Mesenteric fat pad (tissue), 1 donor: Measurements from ENCODE around the gene TMEM59L. TPM values are rescaled to one million over a fixed set of nuclear protein-coding genes. Genes with fewer than 3 reads are reported as not detected.

ENCODE experiments used
- DNase-seq: peaks from one replicate; pipeline ENCODE4 v3.0.0-alpha.2; 2020; ENCODE audit warnings: low spot score
- total RNA-seq: library from RNA; stranded (reverse); fragmentation: NEBNext Ultra II Directional; extraction: Animal tissue kit (Norgen Biotek cat#: 25700); gene quantifications from one replicate; pipeline ENCODE4 v1.2.1, GENCODE V29; 2021
- donor health status: DM: yes; HTN: yes; CAD: no.

Gene TMEM59L
- total RNA-seq, 1 donor from 2014 or later, result 2.0 TPM

GRCh38 chr19:18636183-18636968, 23.7 kb downstream of the TMEM59L start:
- DNase-seq, result peak; percentile 99

GRCh38 chr19:18636969-18637629, 24.4 kb downstream of the TMEM59L start, which contains the start of gene KLHL26:
Gene KLHL26, plus strand, starts transcription at chr19:18637028. Its CDS starts 27 bp downstream, at chr19:18637055.
- DNase-seq, result no peak

GRCh38 chr19:18637673-18638630, 25.3 kb downstream of the TMEM59L start:
- no peak for DNase-seq

GRCh38 chr19:18639706-18640243, 27.1 kb downstream of the TMEM59L start:
- no peak for DNase-seq

- no peak for DNase-seq
These were observed 31.7 kb downstream of the TMEM59L start for GRCh38 chr19:18644196-18645034.

GRCh38 chr19:18645035-18645511, 32.4 kb downstream of the TMEM59L start:
- no peak for DNase-seq

- no peak for DNase-seq
These were observed 34.1 kb downstream of the TMEM59L start for GRCh38 chr19:18646535-18647370.

- no peak for DNase-seq
These were observed 34.7 kb downstream of the TMEM59L start for GRCh38 chr19:18647371-18647767.

- no peak for DNase-seq
These were observed 35.1 kb downstream of the TMEM59L start for GRCh38 chr19:18647807-18648206.

- no peak for DNase-seq
These were observed 36.3 kb downstream of the TMEM59L start for GRCh38 chr19:18648973-18649315.

- no peak for DNase-seq
These were observed 36.8 kb downstream of the TMEM59L start for GRCh38 chr19:18649371-18650020.

- DNase-seq, result no peak
These were observed 37.3 kb downstream of the TMEM59L start for GRCh38 chr19:18650021-18650390.

- no peak for DNase-seq
These were observed 37.9 kb downstream of the TMEM59L start for GRCh38 chr19:18650468-18651041.

- DNase-seq, result no peak
These were observed 38.6 kb downstream of the TMEM59L start for GRCh38 chr19:18651300-18651699.

- DNase-seq, result no peak
These were observed 39.1 kb downstream of the TMEM59L start for GRCh38 chr19:18651733-18652132.

- DNase-seq, result no peak
These were observed 41.2 kb downstream of the TMEM59L start for GRCh38 chr19:18653853-18654252.

GRCh38 chr19:18654469-18654868, 41.8 kb downstream of the TMEM59L start:
- DNase-seq, result no peak

- no peak for DNase-seq
These were observed 42.6 kb downstream of the TMEM59L start for GRCh38 chr19:18655173-18655844.
